NCI-H146 treated with DMSO at 0.1 percent for 48 hours (cell line): Measurements from ENCODE around the gene P2RX1.

Source experiments
- DNase-seq: peaks from one replicate; lab custom pipeline; 2025; ENCODE audit not compliant: unreplicated experiment; lab: John Stamatoyannopoulos, UW

P2RX1 gene

GRCh38 chr17:3915995-3916696, at the start of gene P2RX1:
Gene P2RX1 (minus strand): TSS chr17:3916465. CDS start chr17:3916225, 240 bp downstream.
- DNase-seq: no peak

DNA sequence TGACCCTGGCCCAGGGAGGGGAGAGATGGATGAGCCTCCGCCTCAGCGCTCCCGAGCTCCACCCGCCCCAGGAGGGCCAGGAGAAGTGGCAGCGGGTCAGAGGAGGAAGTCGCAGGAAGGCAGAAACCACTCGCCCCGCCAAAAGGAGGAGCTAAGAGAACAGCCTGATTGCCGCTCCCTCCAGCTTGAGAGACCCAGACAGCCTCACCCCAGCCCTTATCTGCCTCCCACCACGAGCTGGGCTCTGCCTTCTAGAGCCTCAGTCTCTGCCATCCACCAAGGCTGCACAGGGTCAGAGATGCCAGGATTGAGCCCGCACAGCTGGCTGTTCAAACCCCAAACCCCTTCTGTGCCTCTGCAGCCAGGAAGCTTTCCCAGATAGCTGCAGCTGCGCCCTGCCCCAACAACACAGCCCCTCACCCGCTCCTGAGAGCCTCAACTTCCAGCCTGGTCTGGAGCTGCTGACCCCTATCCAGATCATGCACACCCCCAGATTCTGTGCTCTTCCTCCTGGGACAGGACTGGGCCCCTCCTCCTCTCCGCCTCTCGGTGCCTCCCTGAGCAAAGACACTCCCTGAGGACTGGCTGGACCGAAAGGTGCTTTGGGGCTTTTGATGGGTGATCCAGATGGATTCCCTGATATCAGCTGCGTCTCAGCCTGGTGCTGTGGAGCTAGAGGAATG, 49.0 kb upstream of the P2RX1 start:
- DNase-seq: peak; percentile 86

DNA sequence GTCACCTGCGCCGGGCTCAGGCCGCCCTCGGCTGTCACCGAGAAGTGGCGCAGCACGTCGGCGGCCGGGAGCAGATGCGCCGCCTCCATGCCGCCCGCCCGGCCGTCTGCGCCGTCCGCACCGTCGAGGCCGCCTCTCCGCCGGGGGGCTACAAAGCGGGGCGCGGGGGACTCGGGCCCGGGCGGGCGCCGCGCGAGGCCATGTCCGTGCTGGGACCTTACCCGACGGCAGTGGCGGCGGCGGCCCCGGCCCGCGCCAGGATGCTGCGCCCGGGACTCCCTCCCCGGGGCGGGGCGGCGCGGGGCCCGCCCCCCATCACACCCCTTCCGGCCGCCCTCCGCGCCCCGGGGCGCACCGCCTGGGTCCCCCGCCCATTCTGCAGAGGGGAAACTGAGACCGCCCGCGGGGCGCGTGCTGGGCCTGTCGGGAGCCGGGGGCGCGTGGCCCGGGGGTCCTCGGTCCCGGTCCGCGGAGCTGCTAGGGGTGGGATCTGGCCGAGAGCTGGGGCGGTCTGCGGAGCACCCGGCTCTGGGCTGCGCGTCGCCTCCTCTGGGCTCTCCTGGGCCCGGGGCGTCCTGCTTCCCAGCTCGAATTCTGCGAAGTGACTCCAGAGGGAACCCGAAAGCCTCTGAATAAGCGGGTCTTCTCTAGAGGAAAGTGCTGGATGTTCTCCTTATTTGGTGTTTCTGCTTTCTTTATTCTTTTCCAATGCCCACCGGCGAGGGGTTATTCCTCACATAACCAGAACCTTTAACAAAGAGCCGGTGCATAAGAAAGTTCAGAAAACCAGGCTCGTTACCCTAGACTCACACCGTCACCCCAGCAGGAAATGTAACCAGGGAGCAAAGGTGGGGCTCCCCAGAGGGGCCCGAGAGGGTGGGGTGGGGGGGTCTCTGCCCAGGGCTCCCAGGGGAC, 48.2 kb upstream of the P2RX1 start, which contains the start of gene ATP2A3:
TSS of gene ATP2A3 (minus strand) at position 235 of the 915 bp plus-strand sequence. CDS start at position 89, 146 bp downstream.
- peak; percentile 39 for DNase-seq

GRCh38 chr17:3963237-3964201, 47.3 kb upstream of the P2RX1 start:
- DNase-seq: peak; percentile 8

DNA sequence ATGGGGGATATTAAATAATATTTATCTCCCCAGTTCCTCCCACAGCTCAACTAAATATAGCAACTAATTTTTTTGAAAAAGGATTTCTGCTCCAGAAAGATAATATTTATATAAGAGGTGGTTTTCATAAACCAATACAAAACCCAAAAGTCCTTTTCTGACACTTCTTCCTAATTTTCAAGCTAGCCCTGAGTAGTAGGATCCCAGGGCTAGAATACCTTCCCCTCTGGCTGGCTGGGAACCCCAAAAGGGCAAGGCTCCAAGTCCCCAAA, 46.6 kb upstream of the P2RX1 start:
- DNase-seq: no peak

- DNase-seq: no peak
These were observed 46.1 kb upstream of the P2RX1 start for GRCh38 chr17:3962217-3962964.

DNA sequence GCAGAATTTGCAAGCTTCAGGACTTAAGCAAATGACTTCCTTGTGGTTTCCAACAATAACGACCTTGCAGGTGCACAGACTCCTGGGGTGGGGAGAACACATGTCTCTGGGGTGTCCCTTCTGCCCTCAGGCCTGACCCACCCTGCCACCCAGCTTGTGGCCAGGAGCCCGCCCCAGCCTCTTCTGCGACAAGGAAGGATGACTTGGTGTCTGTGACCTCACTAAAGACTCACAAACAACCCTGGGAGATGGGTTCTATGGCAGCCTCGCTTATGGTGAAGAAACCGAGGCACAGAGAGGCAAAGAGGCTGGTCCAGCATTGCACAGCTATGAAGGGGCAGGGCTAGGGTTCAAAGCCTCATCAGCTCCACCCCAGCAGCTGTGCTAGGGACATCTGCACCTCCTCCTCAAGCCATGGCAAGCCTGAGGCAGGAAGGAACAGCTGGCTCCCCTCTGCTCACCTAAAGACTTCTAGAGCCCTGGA, 45.3 kb upstream of the P2RX1 start:
- peak; percentile 20 for DNase-seq

GRCh38 chr17:3960764-3961163, 44.5 kb upstream of the P2RX1 start:
- no peak for DNase-seq

GRCh38 chr17:3959921-3960601, 43.8 kb upstream of the P2RX1 start:
- DNase-seq: no peak

- peak; percentile 99 for DNase-seq
These were observed 43.1 kb upstream of the P2RX1 start for GRCh38 chr17:3959295-3959899.

GRCh38 chr17:3957735-3958599, 41.7 kb upstream of the P2RX1 start:
- DNase-seq: peak; percentile 9

DNA sequence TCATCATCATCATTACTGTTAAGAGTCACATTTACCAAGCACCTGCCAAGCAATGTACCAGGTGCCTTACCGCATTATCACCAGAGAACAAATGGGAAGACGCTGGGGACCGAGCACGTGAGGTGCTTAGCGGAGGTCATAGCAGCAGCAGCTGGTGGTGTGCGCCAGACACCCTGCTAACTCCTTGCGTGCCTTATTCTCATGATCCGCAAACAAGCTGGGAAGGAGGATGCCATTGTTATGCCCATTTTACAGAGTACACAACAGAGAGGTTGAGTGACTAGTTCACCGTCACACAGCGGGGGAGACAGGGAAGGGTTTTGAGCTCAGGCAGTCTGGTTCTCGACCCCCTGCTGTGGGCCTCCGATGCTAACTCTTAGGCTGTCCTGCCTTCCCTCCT, 40.7 kb upstream of the P2RX1 start:
- DNase-seq: peak; percentile 84

- no peak for DNase-seq
These were observed 40.2 kb upstream of the P2RX1 start for GRCh38 chr17:3956327-3956957.

GRCh38 chr17:3955673-3955988, 39.4 kb upstream of the P2RX1 start:
- no peak for DNase-seq

GRCh38 chr17:3954976-3955672, 38.9 kb upstream of the P2RX1 start:
- DNase-seq: no peak

DNA sequence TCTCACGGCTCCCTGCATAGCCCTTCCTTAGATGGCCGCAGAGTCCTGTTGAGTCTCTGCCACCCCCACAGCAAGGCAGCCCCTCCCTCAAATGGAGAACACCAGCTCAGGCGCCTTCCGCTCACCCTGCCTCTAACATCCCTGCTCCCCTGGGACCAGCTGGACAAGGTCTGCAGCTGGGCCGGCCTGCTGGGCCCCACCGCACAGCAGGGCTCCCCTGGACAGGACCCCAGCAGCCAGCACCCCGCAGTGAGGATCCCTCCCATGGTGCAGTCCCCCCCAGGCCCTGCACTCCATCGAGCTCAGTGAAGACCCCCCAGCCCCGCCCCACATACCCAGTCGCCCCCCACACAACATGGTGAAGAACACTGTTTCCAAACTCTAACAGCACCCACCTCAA, 37.8 kb upstream of the P2RX1 start:
- DNase-seq: no peak

GRCh38 chr17:3953542-3953941, 37.3 kb upstream of the P2RX1 start:
- no peak for DNase-seq
